Fibroblast of the aortic adventitia (primary cell): Measurements from ENCODE around the gene JAML. TPM values are rescaled to one million over a fixed set of nuclear protein-coding genes. Genes with fewer than 3 reads are reported as not detected.

Experiments
- DNase-seq: peaks from one replicate; pipeline ENCODE4 v3.0.0-alpha.2; 2010; ENCODE audit warnings: low read depth
- H3K4me3 ChIP-seq: 2 replicates; pipeline ENCODE4 v1.5.1; 2011; ENCODE audit warnings: low read depth, mild to moderate bottlenecking, control low read depth, low read length, moderate library complexity
- total RNA-seq: library from RNA; depleted of rRNA; stranded (reverse); fragments of >200 nt; gene quantifications from 2 replicates; pipeline ENCODE4 v1.2.3, GENCODE V29; 2012; ENCODE audit warnings: low replicate concordance
- TF ChIP-seq, protein P1 (sequence below): IDR thresholded peaks from 2 replicates; pipeline ENCODE4 v1.5.1; 2011; ENCODE audit warnings: mild to moderate bottlenecking, low read length, control low read depth, inconsistent platforms; ENCODE audit not compliant: insufficient read depth

JAML gene
- total RNA-seq, 1 donor: not detected

DNA sequence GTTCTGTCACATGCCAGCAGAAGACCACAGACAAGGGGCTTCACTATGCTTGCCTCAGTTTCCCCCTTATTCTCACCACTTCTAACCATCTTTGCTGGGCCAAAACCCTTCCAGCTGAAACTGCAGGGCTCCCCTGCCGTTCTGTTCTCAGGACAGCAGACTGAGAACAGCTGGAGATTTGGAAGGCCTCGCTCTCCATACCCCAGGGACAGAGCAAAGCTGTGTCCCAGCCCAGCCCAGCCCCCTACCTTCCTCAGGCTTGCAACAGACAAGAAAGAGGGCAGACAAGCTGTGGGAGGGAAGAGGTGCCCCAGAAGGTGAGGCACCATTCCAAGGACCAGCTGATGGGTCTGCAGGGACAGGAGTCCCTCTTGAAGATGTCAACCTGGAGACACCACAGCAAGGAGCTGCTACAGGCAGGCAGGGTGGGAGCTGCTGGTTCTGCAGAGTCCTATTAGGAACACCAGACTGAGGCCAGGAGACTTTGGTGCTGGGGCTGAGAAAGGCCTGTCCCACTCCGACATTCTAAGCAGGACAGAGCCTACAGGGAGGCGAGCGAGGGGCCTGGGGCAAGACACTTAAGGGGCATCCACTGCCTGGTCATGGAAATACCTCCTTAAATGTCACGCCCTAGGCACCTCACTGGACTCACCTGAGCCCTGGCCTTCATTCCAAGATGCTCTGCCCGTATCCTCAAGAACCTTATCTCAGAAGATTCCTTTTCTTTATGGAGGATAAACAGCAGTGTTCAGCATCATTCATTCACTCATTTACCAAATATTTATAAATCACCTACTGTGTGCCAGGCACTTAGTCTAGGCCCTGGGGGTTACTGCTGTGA lies 55.3 kb downstream of the JAML start:
- TF ChIP-seq, protein P1, sequence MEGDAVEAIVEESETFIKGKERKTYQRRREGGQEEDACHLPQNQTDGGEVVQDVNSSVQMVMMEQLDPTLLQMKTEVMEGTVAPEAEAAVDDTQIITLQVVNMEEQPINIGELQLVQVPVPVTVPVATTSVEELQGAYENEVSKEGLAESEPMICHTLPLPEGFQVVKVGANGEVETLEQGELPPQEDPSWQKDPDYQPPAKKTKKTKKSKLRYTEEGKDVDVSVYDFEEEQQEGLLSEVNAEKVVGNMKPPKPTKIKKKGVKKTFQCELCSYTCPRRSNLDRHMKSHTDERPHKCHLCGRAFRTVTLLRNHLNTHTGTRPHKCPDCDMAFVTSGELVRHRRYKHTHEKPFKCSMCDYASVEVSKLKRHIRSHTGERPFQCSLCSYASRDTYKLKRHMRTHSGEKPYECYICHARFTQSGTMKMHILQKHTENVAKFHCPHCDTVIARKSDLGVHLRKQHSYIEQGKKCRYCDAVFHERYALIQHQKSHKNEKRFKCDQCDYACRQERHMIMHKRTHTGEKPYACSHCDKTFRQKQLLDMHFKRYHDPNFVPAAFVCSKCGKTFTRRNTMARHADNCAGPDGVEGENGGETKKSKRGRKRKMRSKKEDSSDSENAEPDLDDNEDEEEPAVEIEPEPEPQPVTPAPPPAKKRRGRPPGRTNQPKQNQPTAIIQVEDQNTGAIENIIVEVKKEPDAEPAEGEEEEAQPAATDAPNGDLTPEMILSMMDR: no peak
- no peak for DNase-seq
- no peak overlapping the region for H3K4me3 ChIP-seq

DNA sequence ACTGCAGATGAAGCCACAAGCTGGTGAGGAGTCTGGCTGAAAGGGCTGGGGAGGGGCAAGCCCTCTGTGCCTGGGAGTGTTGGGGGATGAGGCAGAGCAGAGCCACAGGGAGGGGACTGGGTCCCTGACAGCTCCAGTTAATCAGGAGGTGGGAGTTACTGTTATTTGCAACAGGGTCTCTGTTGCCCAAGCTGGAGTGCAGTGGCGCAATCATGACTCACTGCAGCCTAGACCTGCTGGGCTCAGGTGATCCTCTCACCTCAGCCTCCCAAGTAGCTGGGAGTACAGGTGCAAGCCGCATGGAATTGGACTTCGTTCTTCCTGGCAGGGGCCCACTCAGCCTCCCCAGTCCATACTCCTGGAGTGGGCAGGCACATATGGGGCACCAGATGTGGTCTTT lies 56.1 kb downstream of the JAML start:
- no peak for DNase-seq
- TF ChIP-seq, protein P1: no peak
- no peak overlapping the region for H3K4me3 ChIP-seq

DNA sequence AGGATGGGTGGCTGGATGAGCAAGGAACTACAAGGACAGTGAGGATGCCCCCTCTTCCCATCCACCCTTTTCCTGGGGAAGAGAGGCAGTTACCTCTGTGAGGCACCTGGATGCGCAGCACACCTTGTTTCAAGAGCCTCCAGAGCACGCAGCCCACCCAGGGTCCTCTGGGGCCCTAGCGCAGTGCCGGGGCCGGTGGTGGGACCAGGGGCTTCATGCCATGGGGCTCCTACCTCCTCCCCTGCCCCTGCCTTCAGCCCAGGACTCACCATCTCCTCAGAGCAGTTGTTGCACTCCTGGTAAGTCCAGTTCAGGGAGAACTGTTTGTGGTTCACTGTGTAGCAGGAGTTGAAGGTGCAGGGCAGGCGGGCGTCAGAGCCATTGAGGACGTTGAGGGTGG lies 56.5 kb downstream of the JAML start:
- TF ChIP-seq, protein P1: no peak

DNA sequence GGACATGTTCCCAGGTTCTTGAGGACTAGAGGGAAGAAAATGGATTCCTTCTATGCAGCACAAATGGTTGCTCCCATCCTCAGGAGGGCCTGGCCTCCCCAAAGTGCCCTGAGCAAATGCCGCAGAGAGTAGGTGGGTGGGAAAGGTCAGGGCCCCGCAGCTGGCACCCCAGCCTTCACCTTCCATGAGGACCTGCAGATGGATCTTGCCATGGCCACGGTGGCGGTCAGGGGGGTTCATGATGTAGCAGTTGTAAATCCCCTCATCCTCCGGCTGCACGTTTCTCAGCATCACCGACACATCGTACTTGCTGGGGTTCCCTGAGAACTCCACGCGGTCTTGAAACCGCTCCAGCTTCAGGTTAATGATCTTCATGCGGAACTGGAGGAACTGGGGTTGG lies 56.9 kb downstream of the JAML start:
- TF ChIP-seq, protein P1: no peak
- no peak overlapping the region for H3K4me3 ChIP-seq
- no peak for DNase-seq

More for the DNA sequence above, 56.5 kb downstream of the JAML start:
- no peak overlapping the region for H3K4me3 ChIP-seq
- DNase-seq: no peak

DNA sequence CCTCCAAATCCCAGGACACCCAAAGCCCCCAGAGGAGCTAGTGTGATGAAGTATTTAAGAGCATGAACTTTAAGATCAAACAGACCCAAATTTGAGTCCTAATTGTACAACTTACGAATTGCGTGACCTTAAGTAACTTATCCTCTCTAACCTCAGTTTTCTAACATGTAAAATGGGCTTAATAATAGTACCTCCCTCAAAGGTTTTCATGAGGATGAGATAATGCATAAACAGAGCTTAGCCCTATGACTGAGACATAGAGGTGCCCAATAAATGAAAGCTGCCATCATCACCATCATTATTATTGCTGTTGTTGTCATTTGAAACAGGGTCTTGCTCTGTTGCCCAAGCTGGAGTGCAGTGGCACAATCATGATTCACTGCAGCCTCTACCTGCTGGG lies 57.6 kb downstream of the JAML start:
- no peak overlapping the region for H3K4me3 ChIP-seq
- TF ChIP-seq, protein P1: no peak
- no peak for DNase-seq

DNA sequence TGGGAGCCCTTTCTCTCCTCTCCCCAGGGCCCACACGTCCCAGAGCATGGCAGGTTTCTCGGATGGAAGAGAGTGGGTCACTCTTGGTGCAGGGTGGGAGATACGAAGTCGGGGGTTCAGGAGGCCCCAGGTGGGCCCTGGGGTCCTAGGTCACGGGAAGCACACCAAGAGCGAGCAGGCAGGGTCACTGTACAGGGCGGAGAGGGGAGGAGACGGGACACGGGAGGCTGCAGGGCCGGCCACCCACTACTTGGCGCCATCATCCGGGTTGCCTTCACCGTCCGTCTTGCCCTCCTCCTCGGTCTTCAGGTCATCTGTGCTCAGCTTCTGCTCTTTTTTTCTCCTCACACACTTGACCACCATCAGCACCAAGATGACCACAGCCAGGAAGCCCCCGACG lies 58.2 kb downstream of the JAML start:
- H3K4me3 ChIP-seq: no peak overlapping the region
- TF ChIP-seq, protein P1: no peak
- DNase-seq: no peak
